IPS DF 19.7 (cell line): ENCODE results near the gene LDLRAD3.
"Not testable (repeated sequence)": the region's sequence is repeated elsewhere in the genome, so short reads cannot be mapped to it uniquely, and the experiment has no call there.

Experiments
- DNase-seq: peaks from one replicate; pipeline ENCODE4 v3.0.0-alpha.2; 2013; ENCODE audit warnings: low read depth, low spot score

The LDLRAD3 gene

DNA sequence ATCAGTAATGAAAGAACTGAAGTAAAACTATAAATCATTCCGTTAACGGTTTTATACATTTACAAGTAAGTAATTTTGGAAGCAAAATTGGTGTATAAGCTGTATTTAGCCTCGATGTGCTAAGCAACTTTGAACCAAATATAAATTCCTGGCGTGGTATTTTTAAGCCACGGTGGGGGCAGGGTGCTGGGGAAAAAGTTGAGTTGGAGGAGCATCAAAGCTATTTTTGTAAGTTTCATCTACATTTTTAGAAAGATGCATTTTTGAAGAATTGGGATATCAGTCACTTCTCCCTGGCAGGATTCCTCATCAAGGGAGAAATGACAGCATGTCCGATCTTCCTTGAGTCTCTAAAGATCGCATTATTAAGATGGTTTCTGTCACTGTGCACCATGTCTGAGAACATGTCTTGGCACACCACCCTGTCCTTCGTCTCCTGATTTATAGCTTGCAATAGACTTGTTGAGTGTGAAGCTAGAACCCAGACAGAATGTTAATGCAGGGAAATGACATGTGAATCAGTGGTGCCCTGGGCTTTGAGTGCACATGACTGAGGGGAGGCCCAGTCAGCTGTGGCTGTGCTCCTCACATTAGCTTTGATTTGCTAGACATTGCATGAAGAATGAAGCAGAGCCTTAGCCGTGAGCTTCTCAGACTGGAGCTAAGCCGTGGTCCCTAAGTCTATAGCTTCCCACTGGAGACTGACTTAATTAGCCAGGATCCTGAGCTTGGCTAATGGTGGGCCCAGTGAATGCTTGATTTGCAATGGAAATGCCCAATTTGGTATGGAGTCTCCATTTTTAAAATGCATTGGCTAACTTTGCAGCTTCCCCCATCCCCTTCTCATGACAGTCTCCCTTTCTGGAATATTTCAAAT, 218.4 kb downstream of the LDLRAD3 start:
- no peak for DNase-seq

DNA sequence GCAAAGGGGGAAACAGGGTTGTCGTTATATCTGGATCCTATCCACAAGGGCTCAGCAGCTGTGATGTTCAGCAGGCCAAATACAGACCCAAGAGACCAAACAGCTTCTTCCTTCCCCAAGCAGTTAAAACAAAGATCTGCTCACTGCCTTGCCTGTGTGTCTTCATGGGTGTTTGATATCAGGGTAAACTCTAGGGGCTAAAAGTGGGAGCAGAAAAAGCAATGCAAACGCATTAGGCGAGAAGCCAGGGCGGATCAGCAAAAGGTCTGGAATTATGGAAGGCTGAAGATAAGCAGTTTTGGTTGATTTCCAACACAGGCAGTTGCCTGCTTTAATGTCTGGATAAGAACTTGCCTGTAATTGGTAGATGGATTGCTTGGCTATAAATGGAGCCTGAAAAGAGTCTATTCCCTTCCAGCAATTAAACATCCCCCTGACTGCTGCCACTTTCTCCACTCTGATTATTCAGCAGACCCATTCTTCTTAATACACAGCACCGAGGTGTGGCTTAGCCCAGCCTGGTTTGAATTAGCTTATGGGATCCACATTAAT, 219.1 kb downstream of the LDLRAD3 start:
- no peak for DNase-seq

DNA sequence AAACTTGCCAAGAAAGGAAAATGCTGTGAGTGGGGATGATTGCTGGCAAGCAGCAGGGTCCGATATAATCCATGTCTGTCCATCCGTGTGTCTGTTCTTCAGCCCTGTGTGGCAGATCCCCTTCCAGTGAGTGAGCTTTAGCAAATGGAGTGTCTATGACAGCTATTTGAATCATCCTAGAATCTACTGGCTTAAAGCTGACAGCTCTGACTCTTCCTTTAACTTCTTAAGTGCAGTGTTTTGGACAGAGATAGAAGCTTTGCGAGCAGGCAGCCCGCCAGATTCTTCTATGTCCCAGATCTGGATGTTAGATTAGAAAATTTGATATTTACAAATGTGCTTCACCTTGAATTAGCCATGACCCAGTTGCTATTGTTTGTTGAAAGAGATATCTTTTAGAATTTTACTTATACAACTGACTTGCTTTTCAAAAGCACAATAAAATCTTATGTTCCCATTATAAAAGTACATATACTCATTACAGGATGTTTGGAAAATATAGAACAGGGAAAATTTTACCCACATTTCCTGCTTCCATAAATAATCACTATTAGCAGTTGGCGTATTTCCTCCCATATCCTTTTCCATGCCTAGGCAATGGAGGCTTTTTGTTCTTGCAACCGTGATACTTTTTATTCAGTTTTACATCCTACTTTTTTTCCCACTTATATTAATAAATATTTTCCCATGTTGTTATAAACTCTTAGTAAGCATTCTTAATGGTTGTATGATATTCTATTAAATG, 220.8 kb downstream of the LDLRAD3 start:
- DNase-seq: no peak

DNA sequence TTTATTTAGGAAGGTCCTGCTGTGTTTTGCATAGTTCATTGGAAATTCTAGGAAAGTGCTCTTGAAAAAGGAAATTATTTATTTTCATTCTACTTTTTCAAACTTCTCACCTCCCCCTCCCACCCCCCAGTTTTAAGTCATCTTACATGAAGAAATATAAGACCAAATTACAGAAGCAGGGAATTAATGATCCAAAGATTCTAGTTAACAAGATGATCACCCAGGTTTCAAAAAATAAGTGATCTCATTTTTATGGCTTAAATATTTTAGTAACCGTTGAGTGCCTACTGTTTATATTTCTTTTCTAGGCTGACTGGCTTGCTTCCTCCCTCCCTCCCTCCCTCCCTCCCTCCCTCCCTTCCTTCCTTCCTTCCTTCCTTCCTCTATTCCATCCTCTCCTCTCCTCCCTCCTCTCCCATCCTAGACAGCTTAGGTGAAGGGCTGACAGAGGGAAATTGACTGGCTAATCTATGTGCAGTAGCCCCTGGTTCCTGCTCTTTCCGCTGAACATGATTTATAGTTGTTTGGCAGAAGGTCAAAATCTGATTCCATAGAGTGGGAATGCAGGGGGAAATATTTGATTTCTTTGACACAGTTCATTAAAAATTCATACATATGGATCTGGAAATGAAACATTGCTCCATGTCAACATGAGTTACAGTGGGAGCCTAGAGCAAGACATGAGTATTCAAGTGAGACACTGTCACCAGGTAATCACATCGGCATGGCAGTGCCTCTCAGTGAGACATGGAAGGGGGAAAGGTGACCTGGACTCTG, 221.9 kb downstream of the LDLRAD3 start:
- no peak for DNase-seq

DNA sequence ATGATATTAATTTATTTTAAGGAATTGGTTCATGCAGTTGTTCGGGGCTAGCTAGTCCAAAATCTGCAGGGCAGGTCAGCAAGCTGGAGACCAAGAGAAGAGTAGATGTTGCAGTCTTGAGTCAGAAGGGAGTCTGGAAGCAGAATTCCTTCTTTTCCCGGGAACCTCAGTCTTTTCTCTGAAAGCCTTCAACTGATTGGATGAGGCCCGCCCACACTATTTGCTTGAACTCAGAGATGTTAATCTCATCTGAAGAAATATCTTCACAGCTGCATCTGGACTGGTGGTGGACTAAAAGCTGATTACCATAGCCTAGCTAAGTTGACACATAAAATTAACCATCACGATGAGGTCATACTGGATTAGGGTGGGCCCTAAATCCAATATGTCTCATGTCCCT, 223.2 kb downstream of the LDLRAD3 start:
- no peak for DNase-seq

GRCh38 chr11:36167729-36168128, 223.9 kb downstream of the LDLRAD3 start:
- DNase-seq: no peak

GRCh38 chr11:36177836-36178235, 234.0 kb downstream of the LDLRAD3 start:
- DNase-seq: no peak

- DNase-seq: no peak
Observed at GRCh38 chr11:36186340-36187175, 242.7 kb downstream of the LDLRAD3 start.

GRCh38 chr11:36187622-36188021, 243.8 kb downstream of the LDLRAD3 start:
- no peak for DNase-seq

DNA sequence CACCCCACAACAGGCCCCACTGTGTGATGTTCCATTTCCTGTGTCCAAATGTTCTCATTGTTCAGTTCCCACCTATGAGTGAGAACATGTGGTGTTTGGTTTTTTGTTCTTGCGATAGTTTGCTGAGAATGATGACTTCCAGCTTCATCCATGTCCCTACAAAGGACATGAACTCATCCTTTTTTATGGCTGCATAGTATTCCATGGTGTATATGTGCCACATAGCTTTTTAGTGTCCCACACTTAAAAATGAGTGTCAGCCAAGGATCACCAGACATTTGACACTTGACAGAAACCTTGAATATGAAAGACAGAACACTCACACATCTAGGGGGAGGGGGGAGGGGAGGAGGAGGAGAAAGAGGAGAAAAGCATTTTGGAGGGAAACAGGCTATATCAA, 245.9 kb downstream of the LDLRAD3 start:
- DNase-seq: not testable (repeated sequence)

GRCh38 chr11:36191941-36192340, 248.1 kb downstream of the LDLRAD3 start:
- no peak for DNase-seq

GRCh38 chr11:36192425-36193289, 248.8 kb downstream of the LDLRAD3 start:
- no peak for DNase-seq

DNA sequence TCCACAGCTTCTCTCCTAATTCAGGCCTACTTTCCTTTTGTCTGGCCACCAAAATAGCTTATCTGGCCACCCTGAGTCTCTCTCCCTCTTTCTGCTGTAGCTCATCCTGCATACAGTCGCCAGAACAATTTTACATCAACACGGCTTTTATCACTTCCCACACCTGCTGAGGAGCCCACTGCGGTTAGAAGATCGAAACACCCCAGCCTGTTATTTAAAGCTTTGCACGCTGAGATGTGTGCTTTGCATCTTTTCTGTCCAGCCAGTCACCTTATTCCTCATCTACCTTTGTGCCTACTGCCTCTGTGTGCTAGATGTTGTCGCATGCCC, 249.4 kb downstream of the LDLRAD3 start:
- DNase-seq: no peak

- DNase-seq: no peak
Observed at GRCh38 chr11:36193721-36194120, 249.9 kb downstream of the LDLRAD3 start.

- no peak for DNase-seq
Observed at GRCh38 chr11:36195496-36196354, 251.9 kb downstream of the LDLRAD3 start.

GRCh38 chr11:36196411-36196998, 252.6 kb downstream of the LDLRAD3 start:
- DNase-seq: no peak

GRCh38 chr11:36201411-36201810, 257.5 kb downstream of the LDLRAD3 start:
- DNase-seq: no peak

DNA sequence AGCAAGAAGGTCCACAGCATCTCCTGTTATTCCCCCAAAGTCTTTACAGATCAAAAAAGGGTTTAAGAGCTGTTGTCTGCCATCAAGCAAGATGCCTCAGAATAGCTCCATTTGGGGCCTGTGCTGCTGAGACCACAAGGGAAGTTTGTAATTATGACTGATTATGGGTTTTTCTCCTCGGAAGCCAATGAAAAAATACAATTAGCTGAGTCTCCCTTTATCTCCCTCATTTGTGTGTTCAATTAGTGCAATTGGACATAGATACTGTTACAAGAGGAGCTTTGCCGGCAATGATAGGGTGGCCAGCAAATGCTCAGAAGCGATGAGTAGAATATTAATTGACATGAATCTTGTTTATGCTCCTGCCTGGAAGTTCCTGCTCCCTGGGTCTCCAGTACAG, 261.7 kb downstream of the LDLRAD3 start:
- no peak for DNase-seq

DNA sequence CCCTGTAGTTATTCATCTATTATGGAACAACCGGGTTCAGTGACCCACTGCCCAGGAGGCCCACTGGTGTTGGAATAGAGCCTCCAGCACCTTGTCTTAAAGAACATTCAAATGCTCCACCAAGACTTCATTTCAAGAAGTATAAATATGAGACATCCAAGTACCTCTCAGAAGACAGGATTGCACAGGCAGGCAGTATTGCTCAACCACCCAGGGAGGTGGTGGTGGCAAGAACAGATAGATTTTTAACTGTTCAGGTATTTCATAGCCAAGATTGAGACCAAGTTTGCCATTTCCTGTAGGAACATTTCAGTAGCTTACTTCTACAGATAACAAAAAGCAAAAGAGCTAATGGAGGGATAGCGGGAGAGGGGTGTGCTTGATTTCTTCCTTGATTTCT, 266.7 kb downstream of the LDLRAD3 start:
- no peak for DNase-seq
